Aorta (tissue), 5 donors: ENCODE measurements around the gene CEP112. TPM values are rescaled to one million over a fixed set of nuclear protein-coding genes. Genes with fewer than 3 reads are reported as not detected.

Source experiments
- ATAC-seq: fragments of 200-7000 bp; cut with Tn5 transposase; one replicate; pipeline ENCODE4 v1.9.1; 2022; ENCODE audit warnings: moderate library complexity; ENCODE audit not compliant: low FRiP score
- DNase-seq, 2 donors: peaks; one replicate each; pipeline ENCODE4 v3.0.0-alpha.2; 2020
- H3K27ac ChIP-seq, 2 donors: one replicate each; pipeline ENCODE4 v1.5.1; 2013; ENCODE audit warnings: low read length in 2 of 2, mild to moderate bottlenecking in 2 of 2, moderate library complexity in 2 of 2, control low read depth in 1 of 2, inconsistent platforms in 1 of 2, low read depth in 1 of 2
- H3K27me3 ChIP-seq, 2 donors: one replicate each; pipeline ENCODE4 v1.6.1; 2013; ENCODE audit warnings: control low read depth in 1 of 2, low read length in 1 of 2, mild to moderate bottlenecking in 1 of 2, moderate library complexity in 1 of 2; ENCODE audit not compliant: insufficient read depth in 2 of 2, control insufficient read depth in 1 of 2
- H3K36me3 ChIP-seq, 2 donors: one replicate each; pipeline ENCODE4 v1.6.1; 2013; ENCODE audit warnings: control low read depth in 1 of 2, low read length in 1 of 2, mild to moderate bottlenecking in 1 of 2; ENCODE audit not compliant: insufficient read depth in 2 of 2, control insufficient read depth in 1 of 2
- H3K4me1 ChIP-seq, 2 donors: one replicate each; pipeline ENCODE4 v1.6.1; 2013; ENCODE audit warnings: low read length in 2 of 2, control low read depth in 1 of 2, mild to moderate bottlenecking in 1 of 2, moderate library complexity in 1 of 2; ENCODE audit not compliant: insufficient read depth in 2 of 2, control insufficient read depth in 1 of 2
- H3K4me3 ChIP-seq, 2 donors: one replicate each; pipeline ENCODE4 v1.5.1; 2013; ENCODE audit warnings: low read length in 2 of 2, control low read depth in 1 of 2, mild to moderate bottlenecking in 1 of 2
- H3K9me3 ChIP-seq: one replicate; pipeline ENCODE4 v1.6.1; 2013; ENCODE audit warnings: mild to moderate bottlenecking, low read length; ENCODE audit not compliant: control insufficient read depth
- WGBS, 2 donors: extraction: QIAGEN DNeasy Blood & Tissue Kit; methylation state at CpG; one replicate each; pipeline ENCODE4 v1.1.7; 2013; 5-methylcytosine and 5-hydroxymethylcytosine counted together
- intact Hi-C, 2 donors: fragments of 100-400 bp; cut with DNase I; formaldehyde crosslinking; loops; one replicate each; pipeline versions ENCODE4 v1.14.2 to v1.15.0; 2022
- polyA plus RNA-seq, 2 donors: library from polyadenylated mRNA; stranded (reverse); fragments of 200-250 nt; gene quantifications; one replicate each; pipeline ENCODE4 v1.2.3, GENCODE V29; 2013
- total RNA-seq, 2 donors: library from RNA; stranded (reverse); fragmentation: NEBNext Ultra II Directional; extraction: Animal tissue kit (Norgen Biotek cat#: 25700); gene quantifications; one replicate each; pipeline ENCODE4 v1.2.1, GENCODE V29; 2021
- donor health status: healthy with polysubstance abuse.
- donor health status: Bipolar disorder and iron deficiency.
- donor health status: DM: no; HTN: no; CAD: no.
- donor health status: DM: no; HTN: no; CAD: no.
- donor health status: DM: yes; HTN: yes; CAD: no.

CEP112 gene
- total and polyA plus RNA-seq, 4 donors, result 17.5 to 47.5 (median 30.7) TPM

- no peaks in the 10 kb centered on the region for H3K27me3 ChIP-seq
- ATAC-seq (no peak), DNase-seq (no peak)
- intact Hi-C loops, result no loop called here
- no peak overlapping the region for H3K27ac ChIP-seq
- H3K36me3 ChIP-seq, result no peaks in the 10 kb centered on the region
- WGBS, 2 donors, result 96 to 98% methylated on average over 4 of the region's 4 CpGs
- H3K4me3 ChIP-seq, result no peak overlapping the region
- H3K9me3 ChIP-seq, result no peaks in the 10 kb centered on the region
- H3K4me1 ChIP-seq, result no peaks in the 10 kb centered on the region
Measured at GRCh38 chr17:65762973-65763372, 429.0 kb downstream of the CEP112 start.

- ATAC-seq (no peak), DNase-seq (no peak)
- no peaks in the 10 kb centered on the region for H3K36me3 ChIP-seq
- H3K27ac ChIP-seq, result no peak overlapping the region
- H3K27me3 ChIP-seq, result no peaks in the 10 kb centered on the region
- intact Hi-C loops, result loop anchor here in 1 of 2 donors (5.0 kb wide), 1 partner anchor 52 kb away; no protein-coding TSS in a partner anchor
- no peaks in the 10 kb centered on the region for H3K4me1 ChIP-seq
- H3K4me3 ChIP-seq, result no peak overlapping the region
- 95 to 98% methylated on average over 4 of the region's 4 CpGs for WGBS, 2 donors
- no peaks in the 10 kb centered on the region for H3K9me3 ChIP-seq
Measured at GRCh38 chr17:65759532-65759931, 432.4 kb downstream of the CEP112 start.

GRCh38 chr17:65756760-65757159 lies 435.2 kb downstream of the CEP112 start:
- ATAC-seq (no peak), DNase-seq (no peak)
- intact Hi-C loops, result loop anchor here in 1 of 2 donors (5.0 kb wide), 1 partner anchor 49 kb away; no protein-coding TSS in a partner anchor
- Histone ChIP-seq H3K27ac (no peak overlapping the region), H3K9me3 (no peaks in the 10 kb centered on the region), H3K36me3 (no peaks in the 10 kb centered on the region), H3K27me3 (no peaks in the 10 kb centered on the region), H3K4me1 (no peaks in the 10 kb centered on the region), H3K4me3 (no peak overlapping the region)

- no peak for ATAC-seq
- Histone ChIP-seq H3K27me3 (no peaks in the 10 kb centered on the region), H3K9me3 (no peaks in the 10 kb centered on the region), H3K27ac (no peak overlapping the region), H3K36me3 (no peaks in the 10 kb centered on the region), H3K4me1 (no peaks in the 10 kb centered on the region), H3K4me3 (no peak overlapping the region)
- intact Hi-C loops, result loop anchor here in 1 of 2 donors (5.0 kb wide), 1 partner anchor 48 kb away; no protein-coding TSS in a partner anchor
- no peak for DNase-seq
Measured at GRCh38 chr17:65755799-65756198, 436.1 kb downstream of the CEP112 start.

GRCh38 chr17:65754630-65755029 lies 437.3 kb downstream of the CEP112 start:
- WGBS, 2 donors, result 97% methylated on average over 7 of the region's 7 CpGs
- Histone ChIP-seq H3K4me1 (no peaks in the 10 kb centered on the region), H3K4me3 (no peak overlapping the region), H3K27me3 (no peaks in the 10 kb centered on the region), H3K9me3 (no peaks in the 10 kb centered on the region), H3K27ac (no peak overlapping the region), H3K36me3 (no peaks in the 10 kb centered on the region)
- intact Hi-C loops, result loop anchor here in 1 of 2 donors (5.0 kb wide), 1 partner anchor 47 kb away; no protein-coding TSS in a partner anchor
- no peak for ATAC-seq
- no peak for DNase-seq

GRCh38 chr17:65754081-65754480 lies 437.9 kb downstream of the CEP112 start:
- intact Hi-C loops, result no loop called here
- no peak overlapping the region for H3K4me3 ChIP-seq
- no peaks in the 10 kb centered on the region for H3K4me1 ChIP-seq
- H3K27ac ChIP-seq, result no peak overlapping the region
- no peaks in the 10 kb centered on the region for H3K36me3 ChIP-seq
- no peak for ATAC-seq
- WGBS, 2 donors, result 95 to 98% methylated on average over 2 of the region's 2 CpGs
- no peaks in the 10 kb centered on the region for H3K9me3 ChIP-seq
- H3K27me3 ChIP-seq, result no peaks in the 10 kb centered on the region
- no peak for DNase-seq

- Histone ChIP-seq H3K4me3 (no peak overlapping the region), H3K36me3 (no peaks in the 10 kb centered on the region), H3K9me3 (no peaks in the 10 kb centered on the region), H3K27ac (no peak overlapping the region), H3K27me3 (no peaks in the 10 kb centered on the region), H3K4me1 (no peaks in the 10 kb centered on the region)
- WGBS, 2 donors, result 35 to 37% methylated on average over 4 of the region's 4 CpGs
- DNase-seq (no peak), ATAC-seq (no peak)
- intact Hi-C loops, result no loop called here
Measured at GRCh38 chr17:65753348-65753747, 438.6 kb downstream of the CEP112 start.

GRCh38 chr17:65751263-65751662 lies 440.7 kb downstream of the CEP112 start:
- Histone ChIP-seq H3K27ac (no peak overlapping the region), H3K36me3 (no peaks in the 10 kb centered on the region), H3K27me3 (no peaks in the 10 kb centered on the region), H3K9me3 (no peaks in the 10 kb centered on the region), H3K4me1 (no peaks in the 10 kb centered on the region), H3K4me3 (no peak overlapping the region)
- intact Hi-C loops, result no loop called here
- ATAC-seq (no peak), DNase-seq (no peak)
- 82% methylated on average over 5 of the region's 5 CpGs for WGBS, 2 donors

- no peaks in the 10 kb centered on the region for H3K4me1 ChIP-seq
- no peak for ATAC-seq
- H3K4me3 ChIP-seq, result no peak overlapping the region
- no peaks in the 10 kb centered on the region for H3K9me3 ChIP-seq
- intact Hi-C loops, result no loop called here
- H3K27me3 ChIP-seq, result no peaks in the 10 kb centered on the region
- no peaks in the 10 kb centered on the region for H3K36me3 ChIP-seq
- H3K27ac ChIP-seq, result no peak overlapping the region
- DNase-seq, result no peak
- 65 to 66% methylated on average over 2 of the region's 2 CpGs for WGBS, 2 donors
Measured at GRCh38 chr17:65750631-65751115, 441.3 kb downstream of the CEP112 start.
